Stimulated activated CD4-positive, alpha-beta T cell treated with anti-CD3 and anti-CD28 coated beads, Interleukin-12 subunit alpha, Interleukin-12 subunit beta, amount 100 ng/mL, for 48 hours (primary cell): Measurements from ENCODE around the gene MT1G.
"Not testable (repeated sequence)": the region's sequence is repeated elsewhere in the genome, so short reads cannot be mapped to it uniquely, and the experiment has no call there.

ENCODE experiments used
- DNase-seq, 3 donors: peaks; one replicate each; pipeline ENCODE4 v3.0.0-alpha.2; 2020; ENCODE audit warnings: low read depth in 2 of 3, low spot score in 1 of 3

MT1G gene

GRCh38 chr16:56667581-56668571 is at the start of gene MT1G:
TSS of gene MT1G (minus strand) at chr16:56668065. CDS start at chr16:56667993, 72 bp downstream.
- no peak for DNase-seq

- DNase-seq = not testable (repeated sequence)
These were observed 49.7 kb upstream of the MT1G start for GRCh38 chr16:56717532-56717931.

- DNase-seq = no peak
These were observed 48.9 kb upstream of the MT1G start for GRCh38 chr16:56716761-56717160.

- no peak for DNase-seq
These were observed 47.3 kb upstream of the MT1G start for GRCh38 chr16:56715126-56715525.

- DNase-seq = no peak
These were observed 45.9 kb upstream of the MT1G start for GRCh38 chr16:56713794-56714193.

- no peak for DNase-seq
These were observed 44.0 kb upstream of the MT1G start for GRCh38 chr16:56711862-56712261.

- no peak for DNase-seq
These were observed 42.4 kb upstream of the MT1G start for GRCh38 chr16:56710181-56710737.

GRCh38 chr16:56709443-56710040 is 41.7 kb upstream of the MT1G start:
- DNase-seq = no peak

GRCh38 chr16:56708525-56709442 is 40.9 kb upstream of the MT1G start:
- no peak for DNase-seq

- DNase-seq = no peak
These were observed 35.0 kb upstream of the MT1G start for GRCh38 chr16:56702836-56703235.

- no peak for DNase-seq
These were observed 33.7 kb upstream of the MT1G start for GRCh38 chr16:56701534-56701933.

GRCh38 chr16:56700631-56701030 is 32.8 kb upstream of the MT1G start:
- no peak for DNase-seq

- no peak for DNase-seq
These were observed 32.3 kb upstream of the MT1G start for GRCh38 chr16:56700195-56700594.

GRCh38 chr16:56697456-56698155 is 29.7 kb upstream of the MT1G start:
- DNase-seq = no peak

- no peak for DNase-seq
These were observed 27.4 kb upstream of the MT1G start for GRCh38 chr16:56695246-56695645.

GRCh38 chr16:56691885-56692284 is 24.0 kb upstream of the MT1G start:
- no peak for DNase-seq

- no peak for DNase-seq
These were observed 22.7 kb upstream of the MT1G start for GRCh38 chr16:56690420-56691122.

- DNase-seq = no peak
These were observed 21.3 kb upstream of the MT1G start for GRCh38 chr16:56689171-56689570.

- no peak for DNase-seq
These were observed 20.9 kb upstream of the MT1G start for GRCh38 chr16:56688762-56689161.

GRCh38 chr16:56686758-56687157 is 18.9 kb upstream of the MT1G start:
- DNase-seq = no peak
